ENCODE data around the gene KNDC1.

DNA sequence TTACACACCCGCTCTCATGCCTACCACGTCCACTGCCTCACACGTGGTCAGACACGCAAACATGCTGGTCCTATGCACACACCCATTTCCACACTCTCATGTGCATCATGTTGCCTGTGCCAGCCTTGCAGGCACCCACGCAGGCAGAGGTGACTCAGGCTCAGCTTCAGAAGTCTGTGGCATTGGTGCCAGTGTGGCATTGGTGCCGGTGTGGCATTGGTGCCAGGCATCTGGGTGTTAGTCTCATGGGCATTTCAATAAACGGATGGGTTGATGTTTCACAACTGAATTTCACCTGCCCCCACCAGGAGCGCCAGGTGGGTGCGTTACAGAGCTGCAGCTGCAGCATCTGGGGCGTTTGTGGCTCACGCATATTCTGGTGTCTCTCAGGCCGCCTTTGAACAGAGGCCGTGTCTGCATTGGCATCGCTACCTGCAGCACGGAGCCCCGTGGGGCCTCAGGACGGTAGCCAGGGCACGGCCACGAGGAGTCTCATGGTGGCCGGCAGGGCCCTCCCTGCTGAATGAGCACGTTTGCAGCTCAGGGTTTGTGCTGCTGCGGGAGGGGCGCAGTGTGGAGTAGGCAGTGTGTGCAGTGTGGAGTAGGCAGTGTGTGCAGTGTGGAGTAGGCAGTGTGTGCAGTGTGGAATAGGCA is 24.7 kb downstream of the KNDC1 start:
- TF ChIP-seq CTBP1 (IDR thresholded peaks at IDR 0.05; ENCODE audit: borderline replicate concordance) (no peak), HDGF (IDR thresholded peaks at IDR 0.05; ENCODE audit: borderline replicate concordance) (no peak), BHLHE40 (IDR thresholded peaks at IDR 0.05; ENCODE audit: borderline replicate concordance) (no peak), SUZ12 (IDR thresholded peaks at IDR 0.05) (no peak), TARDBP (IDR thresholded peaks at IDR 0.05) (no peak), NFRKB (IDR thresholded peaks at IDR 0.05) (no peak), ELF4 (IDR thresholded peaks at IDR 0.05) (no peak), LEF1 (IDR thresholded peaks at IDR 0.05; ENCODE audit: borderline replicate concordance) (no peak), ZNF384 (IDR thresholded peaks at IDR 0.05) (no peak)
- TF ChIP-seq, protein P1, sequence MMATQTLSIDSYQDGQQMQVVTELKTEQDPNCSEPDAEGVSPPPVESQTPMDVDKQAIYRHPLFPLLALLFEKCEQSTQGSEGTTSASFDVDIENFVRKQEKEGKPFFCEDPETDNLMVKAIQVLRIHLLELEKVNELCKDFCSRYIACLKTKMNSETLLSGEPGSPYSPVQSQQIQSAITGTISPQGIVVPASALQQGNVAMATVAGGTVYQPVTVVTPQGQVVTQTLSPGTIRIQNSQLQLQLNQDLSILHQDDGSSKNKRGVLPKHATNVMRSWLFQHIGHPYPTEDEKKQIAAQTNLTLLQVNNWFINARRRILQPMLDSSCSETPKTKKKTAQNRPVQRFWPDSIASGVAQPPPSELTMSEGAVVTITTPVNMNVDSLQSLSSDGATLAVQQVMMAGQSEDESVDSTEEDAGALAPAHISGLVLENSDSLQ (IDR thresholded peaks at IDR 0.05), result no peak

Data from HEK293T (cell line).